HepG2 (cell line): ENCODE data around the gene AQP10. TPM values are rescaled to one million over a fixed set of nuclear protein-coding genes. Genes with fewer than 3 reads are reported as not detected.

ENCODE experiments used
- ARID5B ChIP-seq: IDR thresholded peaks from 2 replicates; pipeline ENCODE4 v1.4.0; 2020; ENCODE audit warnings: mild to moderate bottlenecking, missing genetic modification reagents
- ATF3 ChIP-seq: sonication (generic); formaldehyde crosslinking; IDR thresholded peaks from 2 replicates; pipeline ENCODE4 v1.4.0; 2020; ENCODE audit warnings: missing genetic modification reagents
- BRCA1 ChIP-seq: sonication (generic); formaldehyde crosslinking; IDR thresholded peaks from 2 replicates; pipeline ENCODE4 v1.4.0; 2020; ENCODE audit warnings: missing genetic modification reagents
- GTF2F1 ChIP-seq: fragments of 150-350 bp; IDR thresholded peaks from 2 replicates; pipeline ENCODE4 v1.6.1; 2014; ENCODE audit warnings: low read length
- HMG20B ChIP-seq: conservative IDR thresholded peaks from 2 replicates; pipeline ENCODE4 v1.6.1; 2016; ENCODE audit warnings: missing genetic modification reagents, missing compliant biosample characterization
- JUND ChIP-seq: sonication (generic); formaldehyde crosslinking; IDR thresholded peaks from 2 replicates; pipeline ENCODE4 v1.8.0; 2022; ENCODE audit warnings: mild to moderate bottlenecking, missing genetic modification reagents
- MXI1 ChIP-seq: IDR thresholded peaks from 3 replicates; pipeline ENCODE4 v1.6.1; 2012; ENCODE audit warnings: low read depth, low read length, inconsistent platforms, borderline replicate concordance
- NAIF1 ChIP-seq: sonication (generic); formaldehyde crosslinking; IDR thresholded peaks from 2 replicates; pipeline ENCODE4 v1.5.0; 2020; ENCODE audit warnings: mild to moderate bottlenecking, missing genetic modification reagents, borderline replicate concordance
- RAD51 ChIP-seq: fragments of 450-650 bp; IDR thresholded peaks from 2 replicates; pipeline ENCODE4 v1.6.1; 2016; ENCODE audit warnings: borderline replicate concordance
- RBAK ChIP-seq: sonication (generic); formaldehyde crosslinking; IDR thresholded peaks from 2 replicates; pipeline ENCODE4 v1.5.1; 2020; ENCODE audit warnings: mild to moderate bottlenecking, missing genetic modification reagents
- SMAD1 ChIP-seq: sonication (generic); formaldehyde crosslinking; IDR thresholded peaks from 2 replicates; pipeline ENCODE4 v1.4.0; 2020; ENCODE audit warnings: missing genetic modification reagents, low read depth, mild to moderate bottlenecking, borderline replicate concordance
- SPEN ChIP-seq: sonication (generic); formaldehyde crosslinking; IDR thresholded peaks from 2 replicates; pipeline ENCODE4 v1.5.1; 2020; ENCODE audit warnings: low read depth, mild to moderate bottlenecking, missing genetic modification reagents
- ZFP36L2 ChIP-seq: sonication (generic); formaldehyde crosslinking; IDR thresholded peaks from 2 replicates; pipeline ENCODE4 v1.4.0; 2020; ENCODE audit warnings: missing genetic modification reagents
- ZNF30 ChIP-seq: sonication (generic); formaldehyde crosslinking; IDR thresholded peaks from 2 replicates; pipeline ENCODE4 v1.5.0; 2020; ENCODE audit warnings: mild to moderate bottlenecking, missing genetic modification reagents
- ZNF616 ChIP-seq: sonication (generic); formaldehyde crosslinking; IDR thresholded peaks from 2 replicates; pipeline ENCODE4 v1.5.0; 2020; ENCODE audit warnings: low read depth, mild to moderate bottlenecking, missing genetic modification reagents
- polyA plus RNA-seq, 8 experiments: library from polyadenylated mRNA; depleted of rRNA in 3 of 8; stranded (reverse) in 7 of 8; unstranded in 1 of 8; fragments of >200 nt; fragmentation: Illumina TruSeq in 4 of 8; extraction: Trizol in 4 of 8; gene quantifications; 2 replicates each; pipeline versions ENCODE4 v1.2.1 to v1.2.3, GENCODE V29; 2011 to 2016; ENCODE audit warnings: low read depth in 4 of 8, missing spikeins in 1 of 8, mixed read lengths in 1 of 8; ENCODE audit not compliant: insufficient read depth in 1 of 8
- total RNA-seq, 5 experiments: library from RNA; depleted of rRNA; stranded (reverse); fragments of >200 nt; fragmentation: Illumina TruSeq; extraction: Trizol; gene quantifications; 2 replicates each; pipeline ENCODE4 v1.2.3, GENCODE V29; 2016; ENCODE audit warnings: low read depth in 1 of 5
- TF ChIP-seq, protein P1 (sequence below): sonication (generic); formaldehyde crosslinking; IDR thresholded peaks from 2 replicates; pipeline ENCODE4 v1.8.0; 2022; ENCODE audit warnings: mild to moderate bottlenecking, missing genetic modification reagents
- TF ChIP-seq, protein P2 (sequence below): sonication (generic); formaldehyde crosslinking; IDR thresholded peaks from 2 replicates; pipeline ENCODE4 v1.4.0; 2020; ENCODE audit warnings: mild to moderate bottlenecking, missing genetic modification reagents
- TF ChIP-seq, protein P3 (sequence below): sonication (generic); formaldehyde crosslinking; IDR thresholded peaks from 2 replicates; pipeline ENCODE4 v1.4.0; 2020; ENCODE audit warnings: missing genetic modification reagents, mild to moderate bottlenecking, borderline replicate concordance

The AQP10 gene
- total and polyA plus RNA-seq, 2 of the 13 experiments (the other 11 are each of a cell fraction or from before 2014, with no cell fraction given) = 0.30 TPM; not detected in 1

DNA sequence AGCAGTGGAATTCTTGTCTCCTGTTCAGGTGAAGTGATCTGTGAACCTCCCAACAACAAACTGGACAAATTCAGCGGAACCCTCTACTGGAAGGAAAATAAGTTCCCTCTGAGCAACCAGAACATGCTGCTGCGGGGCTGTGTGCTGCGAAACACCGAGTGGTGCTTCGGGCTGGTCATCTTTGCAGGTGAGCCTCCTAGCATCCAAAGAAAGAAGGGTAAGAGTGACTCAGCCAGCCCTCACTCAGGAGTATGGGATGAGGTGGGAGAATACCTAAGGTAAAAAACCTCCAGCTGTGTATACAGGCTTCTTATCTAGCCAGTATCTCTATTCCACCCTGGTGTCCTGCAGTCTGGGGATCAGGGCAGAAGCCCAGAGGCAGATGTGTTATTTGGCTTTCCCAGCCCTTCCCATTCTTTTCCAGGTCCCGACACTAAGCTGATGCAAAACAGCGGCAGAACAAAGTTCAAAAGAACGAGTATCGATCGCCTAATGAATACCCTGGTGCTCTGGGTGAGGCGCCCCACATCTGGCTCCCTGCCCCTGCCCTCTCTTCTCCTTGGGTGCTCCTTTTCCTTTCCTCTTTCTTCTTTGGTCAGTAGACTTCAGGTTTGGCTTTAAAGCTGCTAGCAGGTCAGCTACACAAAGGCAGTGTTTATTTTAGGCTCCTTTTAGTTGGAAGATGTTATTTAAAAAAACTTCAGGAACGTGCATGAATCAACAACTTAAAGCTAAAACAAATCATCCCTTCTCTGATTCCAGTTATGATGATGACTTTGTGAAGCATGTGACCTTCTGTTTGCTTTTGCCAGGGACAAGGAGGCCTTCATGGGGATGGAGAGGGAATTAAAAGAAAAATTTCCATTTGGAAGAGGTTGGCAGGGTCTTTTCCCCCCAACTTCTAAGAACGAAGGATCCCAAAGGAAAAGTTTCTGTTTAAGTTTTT, 13.5 kb downstream of the AQP10 start (continued):
- TF ChIP-seq SPEN (CRISPR knock-in tag) = no peak
- TF ChIP-seq GTF2F1 = no peak
- no peak for TF ChIP-seq NAIF1 (CRISPR knock-in tag)
- TF ChIP-seq MXI1 = 0 out of 3 replicates have a peak, but pooled peaks have one; percentile 21
- peak; percentile 65; the same call in 1 of the 2 replicates for TF ChIP-seq HMG20B (CRISPR knock-in tag)
- TF ChIP-seq BRCA1 (CRISPR knock-in tag) = no peak; the same call in 1 of the 2 replicates
- TF ChIP-seq ATF3 (CRISPR knock-in tag) = peak; percentile 59; the same call in 1 of the 2 replicates
- TF ChIP-seq, protein P1, sequence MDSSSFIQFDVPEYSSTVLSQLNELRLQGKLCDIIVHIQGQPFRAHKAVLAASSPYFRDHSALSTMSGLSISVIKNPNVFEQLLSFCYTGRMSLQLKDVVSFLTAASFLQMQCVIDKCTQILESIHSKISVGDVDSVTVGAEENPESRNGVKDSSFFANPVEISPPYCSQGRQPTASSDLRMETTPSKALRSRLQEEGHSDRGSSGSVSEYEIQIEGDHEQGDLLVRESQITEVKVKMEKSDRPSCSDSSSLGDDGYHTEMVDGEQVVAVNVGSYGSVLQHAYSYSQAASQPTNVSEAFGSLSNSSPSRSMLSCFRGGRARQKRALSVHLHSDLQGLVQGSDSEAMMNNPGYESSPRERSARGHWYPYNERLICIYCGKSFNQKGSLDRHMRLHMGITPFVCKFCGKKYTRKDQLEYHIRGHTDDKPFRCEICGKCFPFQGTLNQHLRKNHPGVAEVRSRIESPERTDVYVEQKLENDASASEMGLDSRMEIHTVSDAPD (CRISPR knock-in tag) = 0 out of 2 replicates have a peak, but pooled peaks have one; percentile 26
- no peak for TF ChIP-seq ZNF616
- TF ChIP-seq RBAK (CRISPR knock-in tag) = no peak
- TF ChIP-seq ZFP36L2 (CRISPR knock-in tag) = no peak
- no peak for TF ChIP-seq JUND (CRISPR knock-in tag)
- no peak for TF ChIP-seq SMAD1 (CRISPR knock-in tag)
- no peak for TF ChIP-seq ZNF30 (CRISPR knock-in tag)
- TF ChIP-seq, protein P2, sequence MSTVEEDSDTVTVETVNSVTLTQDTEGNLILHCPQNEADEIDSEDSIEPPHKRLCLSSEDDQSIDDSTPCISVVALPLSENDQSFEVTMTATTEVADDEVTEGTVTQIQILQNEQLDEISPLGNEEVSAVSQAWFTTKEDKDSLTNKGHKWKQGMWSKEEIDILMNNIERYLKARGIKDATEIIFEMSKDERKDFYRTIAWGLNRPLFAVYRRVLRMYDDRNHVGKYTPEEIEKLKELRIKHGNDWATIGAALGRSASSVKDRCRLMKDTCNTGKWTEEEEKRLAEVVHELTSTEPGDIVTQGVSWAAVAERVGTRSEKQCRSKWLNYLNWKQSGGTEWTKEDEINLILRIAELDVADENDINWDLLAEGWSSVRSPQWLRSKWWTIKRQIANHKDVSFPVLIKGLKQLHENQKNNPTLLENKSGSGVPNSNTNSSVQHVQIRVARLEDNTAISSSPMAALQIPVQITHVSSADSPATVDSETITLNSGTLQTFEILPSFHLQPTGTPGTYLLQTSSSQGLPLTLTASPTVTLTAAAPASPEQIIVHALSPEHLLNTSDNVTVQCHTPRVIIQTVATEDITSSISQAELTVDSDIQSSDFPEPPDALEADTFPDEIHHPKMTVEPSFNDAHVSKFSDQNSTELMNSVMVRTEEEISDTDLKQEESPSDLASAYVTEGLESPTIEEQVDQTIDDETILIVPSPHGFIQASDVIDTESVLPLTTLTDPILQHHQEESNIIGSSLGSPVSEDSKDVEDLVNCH (CRISPR knock-in tag) = no peak
- TF ChIP-seq ARID5B (CRISPR knock-in tag) = peak; percentile 86
- no peak for TF ChIP-seq RAD51
- TF ChIP-seq, protein P3, sequence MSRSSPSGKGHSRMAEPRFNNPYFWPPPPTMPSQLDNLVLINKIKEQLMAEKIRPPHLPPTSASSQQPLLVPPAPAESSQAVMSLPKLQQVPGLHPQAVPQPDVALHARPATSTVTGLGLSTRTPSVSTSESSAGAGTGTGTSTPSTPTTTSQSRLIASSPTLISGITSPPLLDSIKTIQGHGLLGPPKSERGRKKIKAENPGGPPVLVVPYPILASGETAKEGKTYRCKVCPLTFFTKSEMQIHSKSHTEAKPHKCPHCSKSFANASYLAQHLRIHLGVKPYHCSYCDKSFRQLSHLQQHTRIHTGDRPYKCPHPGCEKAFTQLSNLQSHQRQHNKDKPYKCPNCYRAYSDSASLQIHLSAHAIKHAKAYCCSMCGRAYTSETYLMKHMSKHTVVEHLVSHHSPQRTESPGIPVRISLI (CRISPR knock-in tag) = no peak
